Fibroblast of mammary gland (primary cell): ENCODE results near the gene RLN3.

ENCODE experiments used
- DNase-seq: peaks from one replicate; pipeline ENCODE4 v3.0.0-alpha.2; 2010; ENCODE audit warnings: low read depth
- H3K4me3 ChIP-seq: 2 replicates; pipeline ENCODE4 v1.5.1; 2011; ENCODE audit warnings: low read depth, mild to moderate bottlenecking, low read length, moderate library complexity; ENCODE audit not compliant: control insufficient read depth
- TF ChIP-seq, protein P1 (sequence below): conservative IDR thresholded peaks from 2 replicates; pipeline ENCODE4 v1.5.1; 2011; ENCODE audit warnings: low read depth, low read length, inconsistent platforms; ENCODE audit not compliant: control insufficient read depth, insufficient read depth

Gene RLN3

DNA sequence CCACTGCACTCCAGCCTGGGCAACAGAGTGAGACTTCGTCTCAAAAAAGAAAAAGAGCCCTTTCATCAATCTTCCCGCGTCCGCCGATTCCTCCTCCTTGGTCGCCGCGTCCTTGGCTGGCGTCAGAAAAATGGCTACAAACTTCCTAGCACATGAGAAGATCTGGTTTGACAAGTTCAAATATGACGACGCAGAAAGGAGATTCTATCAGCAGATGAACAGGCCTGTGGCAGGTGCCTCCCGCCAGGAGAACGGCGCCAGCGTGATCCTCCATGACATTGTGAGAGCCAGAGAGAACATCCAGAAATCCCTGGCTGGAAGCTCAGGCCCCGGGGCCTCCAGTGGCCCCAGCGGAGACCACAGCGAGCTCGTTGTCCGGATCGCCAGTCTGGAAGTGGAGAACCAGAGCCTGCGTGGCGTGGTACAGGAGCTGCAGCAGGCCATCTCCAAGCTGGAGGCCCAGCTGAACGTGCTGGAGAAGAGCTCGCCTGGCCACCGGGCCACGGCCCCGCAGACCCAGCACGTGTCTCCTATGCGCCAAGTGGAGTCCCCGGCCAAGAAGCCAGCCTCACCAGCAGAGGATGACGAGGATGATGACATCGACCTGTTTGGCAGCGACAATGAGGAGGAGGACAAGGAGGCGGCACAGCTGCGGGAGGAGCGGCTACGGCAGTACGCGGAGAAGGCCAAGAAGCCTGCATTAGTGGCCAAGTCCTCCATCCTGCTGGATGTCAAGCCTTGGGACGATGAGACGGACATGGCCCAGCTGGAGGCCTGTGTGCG lies 42.5 kb downstream of the RLN3 start:
- H3K4me3 ChIP-seq = no peak overlapping the region
- TF ChIP-seq, protein P1, sequence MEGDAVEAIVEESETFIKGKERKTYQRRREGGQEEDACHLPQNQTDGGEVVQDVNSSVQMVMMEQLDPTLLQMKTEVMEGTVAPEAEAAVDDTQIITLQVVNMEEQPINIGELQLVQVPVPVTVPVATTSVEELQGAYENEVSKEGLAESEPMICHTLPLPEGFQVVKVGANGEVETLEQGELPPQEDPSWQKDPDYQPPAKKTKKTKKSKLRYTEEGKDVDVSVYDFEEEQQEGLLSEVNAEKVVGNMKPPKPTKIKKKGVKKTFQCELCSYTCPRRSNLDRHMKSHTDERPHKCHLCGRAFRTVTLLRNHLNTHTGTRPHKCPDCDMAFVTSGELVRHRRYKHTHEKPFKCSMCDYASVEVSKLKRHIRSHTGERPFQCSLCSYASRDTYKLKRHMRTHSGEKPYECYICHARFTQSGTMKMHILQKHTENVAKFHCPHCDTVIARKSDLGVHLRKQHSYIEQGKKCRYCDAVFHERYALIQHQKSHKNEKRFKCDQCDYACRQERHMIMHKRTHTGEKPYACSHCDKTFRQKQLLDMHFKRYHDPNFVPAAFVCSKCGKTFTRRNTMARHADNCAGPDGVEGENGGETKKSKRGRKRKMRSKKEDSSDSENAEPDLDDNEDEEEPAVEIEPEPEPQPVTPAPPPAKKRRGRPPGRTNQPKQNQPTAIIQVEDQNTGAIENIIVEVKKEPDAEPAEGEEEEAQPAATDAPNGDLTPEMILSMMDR = no peak

DNA sequence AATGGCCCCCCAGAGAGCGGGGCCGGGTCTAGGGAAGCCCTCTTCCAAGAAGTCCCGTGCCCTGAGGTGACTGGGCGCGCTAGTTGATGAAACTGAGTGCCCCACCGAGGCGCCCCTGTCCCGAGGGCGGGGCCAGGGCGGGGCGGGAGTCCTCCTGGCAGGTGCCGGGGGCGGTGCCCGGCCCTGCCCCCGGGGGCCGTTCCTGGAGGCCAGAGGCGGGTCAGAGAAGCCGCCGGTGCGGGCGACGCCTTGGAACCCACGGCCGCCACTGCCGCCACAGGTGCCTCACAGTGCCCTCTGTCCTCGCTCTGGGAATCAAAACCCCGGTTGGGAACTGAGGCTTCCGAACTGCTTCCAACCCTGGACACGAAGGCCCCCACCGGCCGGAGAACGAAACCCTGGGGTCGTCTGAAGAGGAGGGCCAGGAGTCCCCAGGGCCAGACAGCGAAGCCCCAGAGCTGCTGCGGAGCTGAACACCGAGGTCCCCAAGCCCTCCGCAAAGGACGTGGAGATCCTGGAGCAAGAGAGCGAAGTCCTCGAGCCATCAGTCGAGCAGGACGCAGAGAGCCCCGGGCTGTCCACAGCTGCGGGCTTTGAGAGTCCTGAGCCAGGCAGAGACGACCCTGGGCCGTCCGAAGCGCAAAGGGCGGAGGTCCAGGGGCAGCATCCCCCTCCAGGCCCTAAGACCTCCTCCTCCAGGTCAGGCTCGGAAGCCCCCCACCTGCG lies 44.8 kb downstream of the RLN3 start, which contains the start of gene MISP3:
TSS of gene MISP3 (plus strand) at position 252 of the 726 bp plus-strand sequence. CDS start 524 bp downstream, outside the sequence.
- TF ChIP-seq, protein P1 = no peak
- DNase-seq = no peak
- H3K4me3 ChIP-seq = peak within 1 kb of the TSS; percentile 58

More for the DNA sequence above, 42.5 kb downstream of the RLN3 start:
- no peak for DNase-seq

DNA sequence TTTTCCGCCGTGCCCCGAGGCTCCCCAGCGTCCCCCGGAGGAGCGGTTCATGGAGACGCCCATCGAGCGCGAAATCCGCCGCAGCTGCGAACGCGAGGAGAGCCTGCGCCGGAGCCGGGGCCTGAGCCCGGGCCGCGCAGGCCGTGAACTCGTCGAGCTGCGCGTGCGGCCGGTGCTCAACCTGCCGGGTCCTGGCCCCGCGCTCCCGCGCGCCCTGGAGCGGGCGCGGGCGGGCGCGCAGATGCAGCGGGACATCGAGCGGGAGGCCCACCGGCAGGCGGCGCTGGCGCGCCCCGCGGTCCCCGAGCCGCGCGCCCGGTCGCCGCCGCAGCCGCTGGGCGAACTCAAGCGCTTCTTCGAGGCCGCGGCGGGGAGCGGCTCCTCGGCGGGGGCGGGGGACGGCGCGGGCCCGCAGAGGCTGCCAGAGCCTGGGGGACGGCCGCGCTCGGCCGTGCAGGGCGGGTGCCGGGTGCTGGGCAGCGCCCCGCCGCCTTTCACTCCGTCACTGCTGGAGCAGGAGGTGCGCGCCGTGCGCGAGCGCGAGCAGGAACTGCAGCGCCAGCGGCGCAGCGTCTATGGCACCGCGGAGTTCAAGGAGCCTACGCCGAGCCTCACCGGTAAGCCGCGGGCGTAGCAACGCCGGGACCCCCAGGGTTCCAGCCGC lies 45.4 kb downstream of the RLN3 start:
- peak overlapping the region; percentile 58 for H3K4me3 ChIP-seq
- peak; percentile 76 for DNase-seq
- TF ChIP-seq, protein P1 = no peak

DNA sequence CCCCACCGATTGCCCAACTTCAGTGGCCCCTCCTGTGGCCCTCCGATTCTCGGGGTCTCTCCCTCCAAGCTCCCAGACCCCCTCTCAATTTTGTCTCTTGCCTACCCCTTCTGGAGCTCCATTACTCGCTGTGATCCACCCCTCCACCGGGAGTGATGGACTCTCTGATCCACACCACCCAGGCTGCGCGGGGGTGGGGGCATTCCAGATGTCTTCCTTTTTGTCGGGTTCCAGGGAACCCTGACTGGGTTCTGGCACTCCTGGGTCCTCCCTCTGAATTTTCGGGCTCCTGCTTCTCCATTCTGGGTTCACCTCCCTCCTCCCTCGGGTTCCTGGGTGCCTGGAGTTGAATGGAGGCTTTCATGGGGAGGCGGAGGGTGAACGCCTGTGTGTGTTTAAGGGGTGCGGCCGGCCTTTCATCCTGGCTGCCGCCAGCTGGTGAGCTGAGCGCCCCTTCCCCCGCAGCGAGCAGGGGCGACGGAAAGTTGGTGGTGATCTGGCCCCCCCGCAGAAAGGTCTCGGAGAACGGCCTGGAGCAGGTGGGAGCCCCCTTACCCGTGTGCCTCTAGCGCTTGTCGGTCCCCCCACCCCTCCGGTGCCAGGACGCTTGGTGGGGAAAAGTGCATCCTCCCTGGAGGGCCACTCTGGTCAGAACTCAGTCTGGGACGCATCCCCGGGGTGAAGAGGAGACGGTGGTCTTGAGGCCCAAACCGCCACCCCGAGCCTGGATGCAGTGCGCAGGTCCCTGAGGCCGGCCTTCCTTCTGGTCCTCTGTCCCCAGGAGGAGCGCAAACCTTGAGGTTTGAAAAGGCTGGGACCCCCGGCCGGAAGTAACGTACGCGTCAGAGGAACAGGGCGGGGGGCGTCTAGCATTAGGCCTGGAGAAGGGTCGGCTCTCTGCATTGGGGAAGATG lies 46.2 kb downstream of the RLN3 start:
- TF ChIP-seq, protein P1 = no peak
- DNase-seq = no peak
- peak overlapping the region; percentile 58 for H3K4me3 ChIP-seq

DNA sequence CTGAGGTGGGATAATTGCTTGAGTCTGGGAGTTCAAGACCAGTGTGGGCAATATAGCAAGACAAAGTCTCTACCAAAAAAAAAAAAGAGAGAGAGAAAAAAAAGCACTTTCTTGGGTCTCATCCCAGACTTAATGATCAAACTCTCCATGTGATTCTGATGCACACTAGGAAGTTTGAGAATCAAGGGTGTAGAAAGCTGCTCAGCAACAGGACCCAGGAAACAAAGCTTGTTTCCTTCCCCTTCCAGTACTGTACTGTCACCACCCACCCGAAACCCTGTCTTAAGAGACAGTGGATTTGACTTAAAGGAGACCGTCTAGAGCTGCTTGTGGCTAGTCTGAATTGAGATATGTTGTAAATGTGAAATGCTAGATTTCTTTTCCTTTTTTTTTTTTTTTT lies 50.5 kb downstream of the RLN3 start:
- H3K4me3 ChIP-seq = no peak overlapping the region
- TF ChIP-seq, protein P1 = no peak
- peak; percentile 56 for DNase-seq
